Measurements from ENCODE around the gene FAM184A.

The FAM184A gene

DNA sequence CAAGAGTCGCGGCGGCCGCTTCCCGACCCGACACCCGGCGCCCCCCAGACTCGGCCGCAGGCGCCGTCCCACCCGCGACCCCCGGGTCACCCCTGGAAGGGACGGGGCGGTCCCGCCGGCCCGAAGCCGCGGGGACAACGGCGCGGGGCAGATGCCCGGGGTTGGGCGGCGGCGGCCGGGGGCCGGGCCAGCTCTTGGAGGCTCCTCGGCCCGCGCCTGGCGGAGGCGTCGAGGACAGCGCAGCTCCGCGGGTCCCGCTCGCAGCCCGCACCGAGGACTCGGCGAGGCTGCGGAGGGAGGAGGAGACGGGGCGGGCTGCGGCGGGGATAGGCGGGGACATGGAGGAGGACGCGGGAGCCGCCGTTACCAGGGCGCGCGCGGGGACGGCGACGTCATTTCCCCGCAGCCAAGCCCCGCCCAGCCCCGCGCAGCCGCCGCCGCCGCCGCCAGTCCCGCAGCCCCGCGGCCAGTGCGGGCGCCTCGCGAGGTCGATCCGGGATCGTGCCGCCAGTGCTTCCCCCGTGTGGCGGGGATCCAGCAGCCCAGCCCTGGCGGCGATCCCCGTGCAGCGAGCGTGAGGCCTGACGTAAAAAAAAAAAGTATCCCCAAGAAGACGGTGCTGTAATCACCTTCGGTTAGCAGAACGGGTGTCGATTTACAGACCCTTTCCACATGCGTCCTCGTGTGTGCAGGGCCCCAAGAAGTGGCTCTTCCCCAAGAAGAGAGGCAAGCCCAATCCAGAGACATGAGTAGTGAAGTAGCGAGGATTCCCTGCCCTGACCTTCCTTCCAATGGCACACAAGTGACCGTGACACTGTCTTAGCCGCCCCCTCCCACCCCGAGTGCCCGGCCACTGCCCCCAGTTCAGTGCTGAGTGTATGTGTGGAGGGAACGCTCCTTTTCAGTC is at the start of gene FAM184A:
FAM184A (minus strand) TSS at position 289 of the 907 bp plus-strand sequence. CDS start 365 bp downstream, outside the sequence.
- Histone ChIP-seq H3K27me3 (ENCODE audit: insufficient read depth, poor library complexity, severe bottlenecking) (peaks cover 17% of the 10 kb centered on the region), H3K36me3 (ENCODE audit: low read depth) (no peaks in the 10 kb centered on the region), H3K4me1 (ENCODE audit: insufficient read depth, poor library complexity, severe bottlenecking) (no peaks in the 10 kb centered on the region), H3K4me3 (ENCODE audit: severe bottlenecking) (peak within 1 kb of the TSS; percentile 46), H3K27ac (ENCODE audit: poor library complexity, severe bottlenecking) (no peak within 1 kb of the TSS), H3K9me3 (ENCODE audit: severe bottlenecking) (no peaks in the 10 kb centered on the region)
- ATAC-seq (ENCODE audit: low read depth) (peak; percentile 51), DNase-seq (ENCODE audit: low spot score) (peak; percentile 51)
- TF ChIP-seq, protein P1, sequence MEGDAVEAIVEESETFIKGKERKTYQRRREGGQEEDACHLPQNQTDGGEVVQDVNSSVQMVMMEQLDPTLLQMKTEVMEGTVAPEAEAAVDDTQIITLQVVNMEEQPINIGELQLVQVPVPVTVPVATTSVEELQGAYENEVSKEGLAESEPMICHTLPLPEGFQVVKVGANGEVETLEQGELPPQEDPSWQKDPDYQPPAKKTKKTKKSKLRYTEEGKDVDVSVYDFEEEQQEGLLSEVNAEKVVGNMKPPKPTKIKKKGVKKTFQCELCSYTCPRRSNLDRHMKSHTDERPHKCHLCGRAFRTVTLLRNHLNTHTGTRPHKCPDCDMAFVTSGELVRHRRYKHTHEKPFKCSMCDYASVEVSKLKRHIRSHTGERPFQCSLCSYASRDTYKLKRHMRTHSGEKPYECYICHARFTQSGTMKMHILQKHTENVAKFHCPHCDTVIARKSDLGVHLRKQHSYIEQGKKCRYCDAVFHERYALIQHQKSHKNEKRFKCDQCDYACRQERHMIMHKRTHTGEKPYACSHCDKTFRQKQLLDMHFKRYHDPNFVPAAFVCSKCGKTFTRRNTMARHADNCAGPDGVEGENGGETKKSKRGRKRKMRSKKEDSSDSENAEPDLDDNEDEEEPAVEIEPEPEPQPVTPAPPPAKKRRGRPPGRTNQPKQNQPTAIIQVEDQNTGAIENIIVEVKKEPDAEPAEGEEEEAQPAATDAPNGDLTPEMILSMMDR (IDR thresholded peaks at IDR 0.05; ENCODE audit: poor library complexity, severe bottlenecking): no peak

DNA sequence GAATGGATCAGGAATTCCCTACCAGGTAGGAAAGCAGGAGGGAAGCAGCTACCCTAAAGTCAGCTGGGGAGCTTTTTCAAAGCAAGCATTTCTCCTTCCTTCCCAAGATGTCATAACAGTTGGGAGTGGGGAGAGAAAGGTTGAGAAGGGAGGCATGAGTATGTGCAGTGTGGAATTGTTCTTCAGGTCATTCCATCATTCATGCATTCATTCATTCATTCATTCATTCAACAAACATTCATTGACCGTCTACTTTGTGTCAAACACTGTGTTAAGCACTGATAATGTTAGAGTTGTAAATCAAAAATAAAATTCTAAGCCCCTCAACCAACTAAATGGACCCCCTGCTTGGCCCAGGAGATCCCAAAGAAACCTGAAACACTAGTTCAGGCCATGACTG is 49.2 kb upstream of the FAM184A start:
- TF ChIP-seq, protein P1 (IDR thresholded peaks at IDR 0.05; ENCODE audit: poor library complexity, severe bottlenecking): no peak
- no peaks in the 10 kb centered on the region for H3K27me3 ChIP-seq (ENCODE audit: insufficient read depth, poor library complexity, severe bottlenecking)
- H3K9me3 ChIP-seq (ENCODE audit: severe bottlenecking): no peaks in the 10 kb centered on the region
- peaks cover 20% of the 10 kb centered on the region for H3K4me1 ChIP-seq (ENCODE audit: insufficient read depth, poor library complexity, severe bottlenecking)
- no peaks in the 10 kb centered on the region for H3K36me3 ChIP-seq (ENCODE audit: low read depth)
- H3K4me3 ChIP-seq (ENCODE audit: severe bottlenecking): no peak overlapping the region
- no peak overlapping the region for H3K27ac ChIP-seq (ENCODE audit: poor library complexity, severe bottlenecking)
- ATAC-seq (ENCODE audit: low read depth) (no peak), DNase-seq (ENCODE audit: low spot score) (no peak)

DNA sequence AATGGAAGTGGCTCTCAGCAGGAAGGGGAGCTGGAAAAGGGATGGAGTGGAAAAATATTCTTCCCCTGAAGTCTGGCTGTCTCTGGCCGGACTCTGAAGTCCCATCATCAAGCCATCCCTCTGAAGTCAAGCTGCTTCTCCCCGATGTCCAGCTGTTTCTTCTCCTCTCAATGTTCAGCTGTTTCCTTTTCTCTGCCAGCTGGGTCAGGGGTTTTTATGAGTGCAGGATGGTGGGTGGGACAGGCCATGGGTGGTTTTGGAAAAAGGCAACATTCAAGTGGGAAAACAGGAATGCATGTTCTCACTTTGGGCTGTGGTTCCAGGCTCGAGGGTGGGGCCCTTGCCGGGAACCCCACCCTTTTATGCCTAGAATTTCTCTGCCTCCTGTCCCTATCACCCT is 48.4 kb upstream of the FAM184A start:
- no peaks in the 10 kb centered on the region for H3K27me3 ChIP-seq (ENCODE audit: insufficient read depth, poor library complexity, severe bottlenecking)
- no peak overlapping the region for H3K4me3 ChIP-seq (ENCODE audit: severe bottlenecking)
- H3K9me3 ChIP-seq (ENCODE audit: severe bottlenecking): no peaks in the 10 kb centered on the region
- H3K4me1 ChIP-seq (ENCODE audit: insufficient read depth, poor library complexity, severe bottlenecking): peaks cover 20% of the 10 kb centered on the region
- DNase-seq (ENCODE audit: low spot score): no peak
- H3K27ac ChIP-seq (ENCODE audit: poor library complexity, severe bottlenecking): no peak overlapping the region
- TF ChIP-seq, protein P1 (IDR thresholded peaks at IDR 0.05; ENCODE audit: poor library complexity, severe bottlenecking): no peak
- ATAC-seq (ENCODE audit: low read depth): no peak
- H3K36me3 ChIP-seq (ENCODE audit: low read depth): no peaks in the 10 kb centered on the region

- Histone ChIP-seq H3K36me3 (ENCODE audit: low read depth) (no peaks in the 10 kb centered on the region), H3K4me1 (ENCODE audit: insufficient read depth, poor library complexity, severe bottlenecking) (peaks cover 20% of the 10 kb centered on the region), H3K4me3 (ENCODE audit: severe bottlenecking) (no peak overlapping the region), H3K27ac (ENCODE audit: poor library complexity, severe bottlenecking) (no peak overlapping the region), H3K27me3 (ENCODE audit: insufficient read depth, poor library complexity, severe bottlenecking) (no peaks in the 10 kb centered on the region), H3K9me3 (ENCODE audit: severe bottlenecking) (no peaks in the 10 kb centered on the region)
- ATAC-seq (ENCODE audit: low read depth) (no peak), DNase-seq (ENCODE audit: low spot score) (peak; percentile 42)
- TF ChIP-seq, protein P1 (IDR thresholded peaks at IDR 0.05; ENCODE audit: poor library complexity, severe bottlenecking): no peak
Observed at GRCh38 chr6:119126140-119126539, 47.7 kb upstream of the FAM184A start.

GRCh38 chr6:119125576-119125975 is 47.1 kb upstream of the FAM184A start:
- H3K27ac ChIP-seq (ENCODE audit: poor library complexity, severe bottlenecking): no peak overlapping the region
- no peak overlapping the region for H3K4me3 ChIP-seq (ENCODE audit: severe bottlenecking)
- TF ChIP-seq, protein P1 (IDR thresholded peaks at IDR 0.05; ENCODE audit: poor library complexity, severe bottlenecking): no peak
- no peaks in the 10 kb centered on the region for H3K27me3 ChIP-seq (ENCODE audit: insufficient read depth, poor library complexity, severe bottlenecking)
- H3K36me3 ChIP-seq (ENCODE audit: low read depth): no peaks in the 10 kb centered on the region
- H3K9me3 ChIP-seq (ENCODE audit: severe bottlenecking): no peaks in the 10 kb centered on the region
- DNase-seq (ENCODE audit: low spot score): no peak
- H3K4me1 ChIP-seq (ENCODE audit: insufficient read depth, poor library complexity, severe bottlenecking): peaks cover 20% of the 10 kb centered on the region
- ATAC-seq (ENCODE audit: low read depth): no peak
